OCI-LY1 (cell line): ENCODE measurements around the gene DPP9.
A peak's percentile ranks its signal among the peaks of the same experiment; 100 is the strongest.

Source experiments
- H2AFZ ChIP-seq: fragments of 200-600 bp; sonication (generic), shearing (Covaris generic); 2 replicates; pipeline ENCODE4 v1.6.0; 2014; ENCODE audit warnings: antibody characterized with exemption, mild to moderate bottlenecking, low read length
- H3F3A ChIP-seq: fragments of 200-600 bp; sonication (generic), shearing (Covaris generic); 2 replicates; pipeline ENCODE4 v1.6.0; 2014; ENCODE audit warnings: mild to moderate bottlenecking, antibody characterized with exemption, low read length, moderate library complexity; ENCODE audit not compliant: insufficient read depth
- H3K27ac ChIP-seq: fragments of 200-600 bp; sonication (generic); 2 replicates; pipeline ENCODE4 v1.5.1; 2014; ENCODE audit warnings: low read length, mixed run types, mild to moderate bottlenecking, low read depth; ENCODE audit not compliant: poor library complexity, severe bottlenecking
- H3K27me3 ChIP-seq: fragments of 200-600 bp; sonication (generic); 2 replicates; pipeline ENCODE4 v1.6.0; 2014; ENCODE audit warnings: antibody characterized with exemption, mild to moderate bottlenecking, low read length, moderate library complexity; ENCODE audit not compliant: insufficient read depth
- H3K36me3 ChIP-seq: fragments of 200-600 bp; sonication (generic); 2 replicates; pipeline ENCODE4 v1.6.1; 2014; ENCODE audit warnings: mild to moderate bottlenecking, antibody characterized with exemption, low read length, moderate library complexity, mixed read lengths; ENCODE audit not compliant: insufficient read depth
- H3K4me1 ChIP-seq: fragments of 200-600 bp; sonication (generic); 2 replicates; pipeline ENCODE4 v1.5.1; 2014; ENCODE audit warnings: mild to moderate bottlenecking, low read length, moderate library complexity; ENCODE audit not compliant: insufficient read depth, severe bottlenecking
- H3K4me2 ChIP-seq: fragments of 200-600 bp; sonication (generic), shearing (Covaris generic); 2 replicates; pipeline ENCODE4 v1.6.1; 2014; ENCODE audit warnings: low read length
- H3K4me3 ChIP-seq: fragments of 200-600 bp; sonication (generic); 2 replicates; pipeline ENCODE4 v1.5.1; 2014; ENCODE audit warnings: low read length, low read depth, mild to moderate bottlenecking, mixed read lengths; ENCODE audit not compliant: poor library complexity, severe bottlenecking
- H3K79me2 ChIP-seq: fragments of 200-600 bp; shearing (Covaris generic); 2 replicates; pipeline ENCODE4 v1.6.1; 2016; ENCODE audit warnings: mixed run types, low read length, mixed read lengths; ENCODE audit not compliant: insufficient read depth
- H3K9ac ChIP-seq: fragments of 200-600 bp; sonication (generic), shearing (Covaris generic); 2 replicates; pipeline ENCODE4 v1.6.1; 2014; ENCODE audit warnings: mild to moderate bottlenecking, low read length, mixed read lengths
- H3K9me2 ChIP-seq: fragments of 200-600 bp; sonication (generic), shearing (Covaris generic); 2 replicates; pipeline ENCODE4 v1.6.1; 2014; ENCODE audit warnings: low read depth, mild to moderate bottlenecking, low read length, mixed read lengths
- H3K9me3 ChIP-seq: fragments of 200-600 bp; shearing (Covaris generic); 2 replicates; pipeline ENCODE4 v1.6.1; 2014; ENCODE audit warnings: low read length, mixed read lengths
- H4K20me1 ChIP-seq: fragments of 200-600 bp; sonication (generic), shearing (Covaris generic); 2 replicates; pipeline ENCODE4 v1.6.0; 2016; ENCODE audit warnings: mild to moderate bottlenecking, low read length; ENCODE audit not compliant: insufficient read depth
- EZH2 ChIP-seq: fragments of 200-600 bp; sonication (generic), shearing (Covaris generic); IDR thresholded peaks from 2 replicates; pipeline ENCODE4 v1.8.0; 2017; ENCODE audit warnings: borderline replicate concordance, mixed run types, mild to moderate bottlenecking, antibody characterized with exemption, low read length, moderate library complexity, mixed read lengths
- TF ChIP-seq, protein P1 (sequence below): fragments of 200-600 bp; sonication (generic), shearing (Covaris generic); IDR thresholded peaks from 2 replicates; pipeline ENCODE4 v1.5.1; 2017; ENCODE audit warnings: mild to moderate bottlenecking, antibody characterized with exemption, low read length, moderate library complexity, mixed read lengths

Gene DPP9

DNA sequence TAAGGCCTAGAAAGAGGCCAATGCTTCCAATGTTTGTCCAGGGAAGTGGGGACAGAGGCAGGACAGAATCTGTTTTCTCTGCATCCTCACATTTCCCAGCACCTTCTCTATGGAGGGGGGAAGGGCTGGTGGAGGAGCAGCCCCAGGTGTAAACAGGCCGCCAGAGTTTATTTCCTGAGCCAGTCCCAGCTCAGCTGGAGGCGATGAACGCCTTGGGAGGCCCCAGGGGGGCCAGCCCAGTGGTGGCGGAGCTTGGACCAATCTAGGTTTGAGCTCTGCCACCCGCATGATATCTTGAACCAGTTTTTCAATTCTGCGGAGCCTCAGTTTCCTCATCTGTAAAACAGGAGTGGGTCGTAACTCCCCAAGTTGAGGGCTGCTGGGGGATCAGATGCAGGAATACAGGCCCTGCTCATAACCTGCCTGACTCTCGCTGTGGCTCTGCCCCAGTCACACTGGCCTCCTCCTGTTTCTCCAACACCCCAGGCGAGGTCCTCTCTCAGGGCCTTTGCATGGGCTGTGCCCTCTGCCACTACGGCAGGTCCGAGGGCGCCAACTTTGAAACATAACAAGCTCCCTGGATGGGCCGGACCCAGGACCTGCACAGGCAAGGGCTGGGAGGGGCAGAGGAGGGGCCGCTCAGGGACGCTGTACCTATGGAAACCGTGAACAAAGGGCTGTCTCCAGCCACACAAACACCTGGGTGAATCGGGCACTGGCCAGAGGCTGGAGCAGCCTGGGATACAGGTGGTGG lies 83.2 kb downstream of the DPP9 start:
- no peak overlapping the region for H2AFZ ChIP-seq
- no peaks in the 10 kb centered on the region for H4K20me1 ChIP-seq
- H3K4me1 ChIP-seq: peaks cover 43% of the 10 kb centered on the region
- H3K9ac ChIP-seq: peak overlapping the region; percentile 95
- H3K36me3 ChIP-seq: no peaks in the 10 kb centered on the region
- H3K27ac ChIP-seq: peak overlapping the region; percentile 60
- no peaks in the 10 kb centered on the region for H3K9me3 ChIP-seq
- no peaks in the 10 kb centered on the region for H3K79me2 ChIP-seq
- no peaks in the 10 kb centered on the region for H3F3A ChIP-seq
- H3K4me3 ChIP-seq: peak overlapping the region; percentile 96
- peak overlapping the region; percentile 95 for H3K4me2 ChIP-seq
- no peaks in the 10 kb centered on the region for H3K27me3 ChIP-seq
- TF ChIP-seq, protein P1, sequence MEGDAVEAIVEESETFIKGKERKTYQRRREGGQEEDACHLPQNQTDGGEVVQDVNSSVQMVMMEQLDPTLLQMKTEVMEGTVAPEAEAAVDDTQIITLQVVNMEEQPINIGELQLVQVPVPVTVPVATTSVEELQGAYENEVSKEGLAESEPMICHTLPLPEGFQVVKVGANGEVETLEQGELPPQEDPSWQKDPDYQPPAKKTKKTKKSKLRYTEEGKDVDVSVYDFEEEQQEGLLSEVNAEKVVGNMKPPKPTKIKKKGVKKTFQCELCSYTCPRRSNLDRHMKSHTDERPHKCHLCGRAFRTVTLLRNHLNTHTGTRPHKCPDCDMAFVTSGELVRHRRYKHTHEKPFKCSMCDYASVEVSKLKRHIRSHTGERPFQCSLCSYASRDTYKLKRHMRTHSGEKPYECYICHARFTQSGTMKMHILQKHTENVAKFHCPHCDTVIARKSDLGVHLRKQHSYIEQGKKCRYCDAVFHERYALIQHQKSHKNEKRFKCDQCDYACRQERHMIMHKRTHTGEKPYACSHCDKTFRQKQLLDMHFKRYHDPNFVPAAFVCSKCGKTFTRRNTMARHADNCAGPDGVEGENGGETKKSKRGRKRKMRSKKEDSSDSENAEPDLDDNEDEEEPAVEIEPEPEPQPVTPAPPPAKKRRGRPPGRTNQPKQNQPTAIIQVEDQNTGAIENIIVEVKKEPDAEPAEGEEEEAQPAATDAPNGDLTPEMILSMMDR: no peak
- TF ChIP-seq EZH2: no peak
- H3K9me2 ChIP-seq: no peaks in the 10 kb centered on the region

DNA sequence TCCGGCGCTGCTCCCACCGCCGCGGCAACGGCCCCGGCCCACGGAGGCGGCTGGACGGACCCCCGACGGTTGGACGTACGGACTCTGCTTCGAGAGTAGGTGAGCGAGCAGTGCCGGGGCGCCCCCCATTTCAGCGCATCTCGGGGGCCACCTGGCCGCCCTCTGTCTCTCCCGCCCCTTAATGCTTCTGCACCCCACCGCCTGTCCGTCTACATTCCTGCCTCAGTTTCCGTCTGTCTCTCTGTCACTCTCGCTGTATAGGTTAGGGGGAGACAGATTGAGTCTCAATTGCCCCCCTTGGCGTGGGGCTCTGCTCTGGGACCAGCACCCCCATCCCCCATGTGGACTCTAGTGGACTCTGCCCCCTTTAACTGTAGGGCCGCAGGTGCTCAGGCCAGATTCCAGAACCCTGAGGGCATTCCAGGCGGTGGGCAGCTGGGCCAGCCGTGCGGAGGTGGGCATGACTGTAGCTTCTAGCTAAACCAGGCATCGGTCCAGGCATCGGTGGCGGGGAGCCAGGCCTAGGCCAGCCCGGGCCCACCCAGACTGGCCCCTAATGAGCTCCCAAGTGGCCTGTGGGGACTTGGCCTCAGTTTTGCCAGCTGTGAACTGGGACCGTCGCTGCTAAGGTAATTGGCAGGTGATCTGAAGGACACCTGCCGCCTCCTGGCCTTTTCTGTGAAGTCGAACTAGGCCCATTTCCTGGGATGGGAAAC lies 84.0 kb downstream of the DPP9 start:
- Histone ChIP-seq H3K36me3 (no peaks in the 10 kb centered on the region), H4K20me1 (no peaks in the 10 kb centered on the region), H3K27me3 (no peaks in the 10 kb centered on the region), H2AFZ (no peak overlapping the region), H3K4me2 (peak overlapping the region; percentile 95), H3K9me3 (no peaks in the 10 kb centered on the region), H3K27ac (peak overlapping the region; percentile 60), H3K9me2 (no peaks in the 10 kb centered on the region), H3K9ac (peak overlapping the region; percentile 95), H3K79me2 (no peaks in the 10 kb centered on the region), H3F3A (no peaks in the 10 kb centered on the region), H3K4me3 (peak overlapping the region; percentile 96), H3K4me1 (peaks cover 43% of the 10 kb centered on the region)
- TF ChIP-seq, protein P1: no peak
- TF ChIP-seq EZH2: no peak

GRCh38 chr19:4638828-4639530 lies 84.7 kb downstream of the DPP9 start, which contains the start of gene TNFAIP8L1:
Gene TNFAIP8L1, plus strand, starts transcription at chr19:4639516. Its CDS starts 12,354 bp downstream, at chr19:4651870.
- Histone ChIP-seq H2AFZ (no peak within 1 kb of the TSS), H3K9me2 (no peaks in the 10 kb centered on the region), H4K20me1 (no peaks in the 10 kb centered on the region), H3K79me2 (no peaks in the 10 kb centered on the region), H3K4me2 (peak within 1 kb of the TSS; percentile 95), H3K4me3 (peak within 1 kb of the TSS; percentile 96), H3K36me3 (no peaks in the 10 kb centered on the region), H3K27me3 (no peaks in the 10 kb centered on the region), H3F3A (no peaks in the 10 kb centered on the region), H3K9ac (peak within 1 kb of the TSS; percentile 95), H3K27ac (peak within 1 kb of the TSS; percentile 86), H3K9me3 (no peaks in the 10 kb centered on the region), H3K4me1 (peaks cover 43% of the 10 kb centered on the region)
- TF ChIP-seq, protein P1: no peak
- TF ChIP-seq EZH2: no peak
